GM18867 (cell line): ENCODE measurements around the gene CHST15.

Experiments
- ATAC-seq: cut with Tn5 transposase; IDR thresholded peaks from one replicate; pipeline ENCODE4 v1.9.1; 2021; ENCODE audit warnings: mild to moderate bottlenecking, moderate library complexity; ENCODE audit not compliant: unreplicated experiment

The CHST15 gene

GRCh38 chr10:123974406-123974805 is 119.0 kb downstream of the CHST15 start:
- no peak for ATAC-seq

DNA sequence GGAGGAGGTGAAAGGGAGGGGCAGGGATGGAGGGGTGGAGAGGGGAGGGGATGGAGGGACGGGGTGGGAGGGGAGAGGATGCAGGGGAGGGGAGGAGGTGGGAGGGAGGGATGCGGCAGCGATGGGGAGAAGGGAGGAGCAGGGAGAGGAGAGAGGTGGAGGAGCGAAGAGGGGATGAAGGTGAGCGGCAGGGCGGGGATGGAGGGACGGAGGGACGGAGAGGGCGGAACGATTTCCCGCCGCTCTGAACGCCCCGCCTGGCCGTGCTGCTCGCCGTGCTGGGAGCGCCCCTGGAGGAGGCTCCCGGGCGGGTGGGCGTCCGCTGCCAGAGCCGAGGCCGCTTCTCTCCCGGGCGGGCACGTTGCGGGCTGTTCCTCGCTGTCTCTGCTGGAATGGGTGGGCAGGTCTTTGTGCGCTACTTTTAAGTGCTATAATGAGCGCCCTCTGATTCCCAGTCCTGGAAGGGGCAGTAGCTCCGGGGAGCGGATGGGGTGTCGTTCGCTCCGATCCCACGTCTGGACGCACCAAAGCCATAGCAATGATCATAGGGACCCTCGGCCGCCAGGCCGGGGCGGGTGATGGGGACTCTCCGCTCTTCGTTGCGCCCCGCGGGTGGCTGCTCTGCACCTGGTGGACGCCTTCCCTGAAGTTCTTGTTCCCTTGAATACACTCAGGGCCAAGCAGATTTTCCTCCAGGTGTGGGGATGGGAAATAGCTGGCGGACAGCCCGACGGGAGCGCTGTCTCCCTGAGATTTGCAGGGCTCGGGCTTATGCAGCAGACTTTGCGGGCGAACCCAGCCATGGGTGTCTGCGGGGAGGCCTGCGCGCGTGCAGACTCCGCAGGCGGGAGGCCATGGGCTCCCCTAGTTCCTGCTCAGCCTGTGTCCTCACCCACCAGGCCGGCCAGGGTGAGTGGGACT is 120.7 kb downstream of the CHST15 start:
- no peak for ATAC-seq

DNA sequence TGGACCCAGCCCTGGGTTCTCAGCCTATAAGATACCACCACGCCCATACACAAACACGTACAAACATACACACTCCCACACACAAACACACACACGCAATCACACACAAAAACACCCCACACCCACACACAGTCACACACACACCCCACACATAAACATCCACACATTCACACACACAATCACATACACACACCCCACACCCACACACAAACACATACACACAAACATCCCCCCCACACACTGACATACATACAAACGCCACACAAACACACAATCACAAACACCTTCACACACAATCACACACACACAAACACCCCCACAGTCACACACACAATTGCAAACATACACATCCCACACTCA is 122.5 kb downstream of the CHST15 start:
- no peak for ATAC-seq

DNA sequence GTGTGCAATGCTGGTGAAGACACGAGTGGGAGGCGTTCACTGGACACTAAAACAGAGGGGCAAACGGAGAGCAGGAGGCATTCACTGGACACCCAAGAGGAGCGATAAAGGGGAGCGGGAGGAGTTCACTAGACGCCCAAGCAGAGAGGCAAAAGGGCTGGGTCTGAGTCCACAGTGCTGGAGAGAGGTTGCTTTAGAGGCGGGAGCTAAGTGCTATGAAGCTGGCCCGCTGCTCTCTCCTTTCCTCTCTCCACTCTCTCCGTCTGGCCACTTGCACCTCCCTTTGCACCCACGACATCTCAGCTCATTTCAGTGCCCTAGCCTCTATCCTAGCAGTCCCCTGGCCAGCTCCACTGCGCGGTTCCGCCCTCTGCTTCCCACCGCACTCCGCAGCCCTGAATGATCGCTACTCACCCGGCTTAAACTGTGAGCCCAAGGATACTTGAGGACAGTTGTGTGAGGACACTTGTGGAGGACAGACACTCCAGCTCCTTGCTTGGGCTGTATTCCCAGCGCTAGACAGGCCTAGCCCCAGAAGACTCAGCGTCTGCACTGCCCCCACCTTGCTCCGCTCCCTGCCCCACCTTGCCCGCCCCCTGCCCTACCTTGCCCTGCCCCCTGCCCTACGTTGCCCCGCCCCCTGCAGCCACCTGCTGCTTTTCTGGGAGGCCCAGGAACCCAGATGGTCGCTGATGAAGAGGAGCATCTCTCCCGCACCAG is 123.0 kb downstream of the CHST15 start:
- no peak for ATAC-seq

DNA sequence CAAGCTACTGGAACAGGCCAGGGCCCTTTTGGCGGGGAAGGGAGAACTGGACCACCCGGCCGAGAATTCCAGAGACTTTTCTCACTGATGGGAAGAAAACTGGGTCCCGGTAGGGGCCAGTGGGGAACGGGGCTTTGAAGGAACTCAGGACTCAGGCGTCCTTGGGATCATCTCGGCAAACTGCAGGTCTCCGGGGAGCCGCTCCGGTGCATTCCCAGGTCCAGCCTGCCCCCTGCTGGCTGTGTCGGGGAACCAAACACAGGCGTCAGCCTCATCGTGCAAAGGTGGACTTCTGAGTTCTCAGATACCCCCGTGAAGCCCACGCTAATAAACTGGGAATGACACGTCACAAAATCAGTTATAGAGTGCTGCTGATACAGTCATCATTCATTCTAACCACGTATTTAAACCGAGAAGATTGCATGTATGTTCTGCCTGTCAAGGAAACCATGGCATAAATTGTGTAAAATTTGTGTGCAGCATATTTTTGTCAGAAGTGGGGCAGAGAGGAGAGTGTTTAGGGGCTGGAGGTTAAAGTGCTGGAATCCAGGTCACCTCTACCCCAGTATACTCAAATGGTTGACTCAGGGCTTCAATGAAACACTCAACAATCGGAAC is 125.7 kb downstream of the CHST15 start:
- ATAC-seq = no peak

DNA sequence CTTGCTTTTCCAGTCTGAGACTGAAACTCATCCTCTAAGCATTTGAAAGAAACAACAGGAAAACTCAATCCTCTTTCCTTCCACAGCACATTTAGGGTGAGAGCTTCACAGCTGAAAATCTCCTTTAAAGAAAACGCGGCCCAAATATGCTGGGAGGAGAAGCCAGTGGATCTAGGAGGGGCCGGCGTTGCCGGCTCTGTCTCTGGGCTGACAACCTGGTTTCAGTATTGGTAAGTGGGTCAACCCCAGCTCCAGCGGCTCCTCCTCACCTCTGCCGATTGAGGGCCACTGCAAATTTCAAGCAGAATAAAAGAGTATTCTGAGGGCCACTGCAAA is 126.5 kb downstream of the CHST15 start:
- no peak for ATAC-seq

DNA sequence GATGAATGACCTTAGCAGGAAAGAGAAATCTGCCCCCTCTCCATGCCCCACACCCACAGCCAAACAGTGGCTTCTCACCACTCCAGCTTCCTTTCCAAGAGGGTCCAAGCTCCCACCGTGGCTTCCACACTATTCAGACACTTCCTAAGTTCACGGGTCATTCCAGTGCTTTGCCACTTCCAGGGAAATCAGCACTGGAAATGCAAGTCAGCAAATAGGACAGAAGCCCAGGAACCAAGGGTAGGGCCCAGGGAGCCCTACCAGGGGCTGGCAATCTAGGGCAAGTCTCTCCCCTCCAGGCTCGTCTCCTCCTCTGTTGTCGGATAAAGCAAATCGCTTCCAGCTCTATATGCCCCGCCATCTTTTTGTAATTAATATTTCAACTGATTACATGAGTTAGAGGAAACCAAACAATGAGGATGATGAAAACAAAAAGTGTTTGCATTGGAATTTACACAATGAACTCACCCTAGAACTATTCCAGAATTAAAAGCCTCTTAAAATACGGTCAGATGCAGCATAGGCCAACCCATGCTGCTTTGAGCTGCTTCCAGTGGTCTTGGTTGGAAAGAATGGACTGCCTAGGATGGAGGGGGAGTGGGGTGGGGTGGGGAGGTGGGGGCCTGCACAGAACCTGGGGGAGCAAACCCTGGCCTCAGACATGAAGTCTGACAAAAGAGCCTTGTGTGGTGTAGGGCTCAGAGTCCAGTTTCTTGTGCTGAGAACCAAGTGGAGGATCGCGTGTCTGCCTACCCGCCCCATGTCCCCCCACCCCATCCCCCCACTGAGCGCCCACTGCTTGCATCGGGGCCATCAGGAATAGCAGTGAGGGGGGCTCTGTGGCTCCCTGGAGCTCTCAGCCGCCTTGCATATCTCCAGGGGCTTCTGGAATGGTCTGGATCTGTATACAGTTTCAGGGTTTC is 127.2 kb downstream of the CHST15 start:
- no peak for ATAC-seq

DNA sequence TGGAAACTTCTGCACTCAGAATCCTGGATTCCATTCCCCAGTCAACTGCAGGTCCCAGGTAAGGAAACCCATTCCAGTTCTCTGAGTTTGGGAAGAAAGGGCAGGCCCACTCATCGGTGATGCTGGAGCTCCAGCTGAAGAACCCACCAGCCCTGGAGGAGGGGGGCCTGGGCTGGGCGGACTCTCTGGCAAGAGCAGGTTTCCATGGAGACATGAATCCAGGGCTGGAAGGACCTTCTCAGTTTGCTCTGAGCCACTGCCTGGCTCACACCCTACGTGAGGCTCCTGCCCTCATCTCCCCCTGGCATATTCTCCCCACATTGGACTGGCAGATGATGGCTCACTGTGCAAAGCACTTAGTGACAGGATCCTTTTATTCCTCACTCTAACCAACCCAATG is 128.4 kb downstream of the CHST15 start:
- ATAC-seq = no peak

GRCh38 chr10:123962756-123963530 is 130.5 kb downstream of the CHST15 start:
- ATAC-seq = no peak

GRCh38 chr10:123958241-123958640 is 135.2 kb downstream of the CHST15 start:
- no peak for ATAC-seq
